ENCODE measurements around the gene KCNG2.

The KCNG2 gene

GRCh38 chr18:79884963-79885728 is 87.4 kb downstream of the KCNG2 start:
- DNase-seq (ENCODE audit: low read depth): no peak

GRCh38 chr18:79887181-79888000 is 89.7 kb downstream of the KCNG2 start:
- no peak for DNase-seq (ENCODE audit: low read depth)

GRCh38 chr18:79888016-79888415 is 90.3 kb downstream of the KCNG2 start:
- no peak for DNase-seq (ENCODE audit: low read depth)

- DNase-seq (ENCODE audit: low read depth): no peak
Observed at GRCh38 chr18:79889569-79889968, 91.8 kb downstream of the KCNG2 start.

- DNase-seq (ENCODE audit: low read depth): no peak
Observed at GRCh38 chr18:79890674-79891073, 92.9 kb downstream of the KCNG2 start.

- no peak for DNase-seq (ENCODE audit: low read depth)
Observed at GRCh38 chr18:79896738-79897137, 99.0 kb downstream of the KCNG2 start.

- no peak for DNase-seq (ENCODE audit: low read depth)
Observed at GRCh38 chr18:79897940-79898625, 100.3 kb downstream of the KCNG2 start.

GRCh38 chr18:79898952-79899608 is 101.3 kb downstream of the KCNG2 start:
- no peak for DNase-seq (ENCODE audit: low read depth)

- no peak for DNase-seq (ENCODE audit: low read depth)
Observed at GRCh38 chr18:79899609-79900445, 102.1 kb downstream of the KCNG2 start.

- DNase-seq (ENCODE audit: low read depth): no peak
Observed at GRCh38 chr18:79900610-79901570, 103.2 kb downstream of the KCNG2 start.

- DNase-seq (ENCODE audit: low read depth): no peak
Observed at GRCh38 chr18:79901665-79902064, 103.9 kb downstream of the KCNG2 start.

GRCh38 chr18:79902075-79902474 is 104.3 kb downstream of the KCNG2 start:
- no peak for DNase-seq (ENCODE audit: low read depth)

- no peak for DNase-seq (ENCODE audit: low read depth)
Observed at GRCh38 chr18:79902640-79903039, 104.9 kb downstream of the KCNG2 start.

GRCh38 chr18:79903071-79903635 is 105.4 kb downstream of the KCNG2 start:
- no peak for DNase-seq (ENCODE audit: low read depth)

GRCh38 chr18:79903787-79904356 is 106.1 kb downstream of the KCNG2 start:
- no peak for DNase-seq (ENCODE audit: low read depth)

GRCh38 chr18:79904357-79905147 is 106.8 kb downstream of the KCNG2 start:
- no peak for DNase-seq (ENCODE audit: low read depth)

- DNase-seq (ENCODE audit: low read depth): no peak
Observed at GRCh38 chr18:79905389-79905911, 107.7 kb downstream of the KCNG2 start.

GRCh38 chr18:79905993-79906392 is 108.3 kb downstream of the KCNG2 start:
- no peak for DNase-seq (ENCODE audit: low read depth)
